K562 (cell line): Measurements from ENCODE around the gene TNP1. TPM values are rescaled to one million over a fixed set of nuclear protein-coding genes. Genes with fewer than 3 reads are reported as not detected.

Experiments used
- ATAC-seq: fragments of 200-7000 bp; cut with Tn5 transposase; 3 replicates; pipeline ENCODE4 v1.9.1; 2020; ENCODE audit warnings: moderate library complexity
- BruUV-seq: library from RNA; stranded (reverse); fragments of 400-500 nt; replicated peaks from 2 replicates; lab custom pipeline; 2021; lab: Mats Ljungman, UMichigan
- CTCF ChIA-PET: fragments of 300-600 bp; formaldehyde crosslinking; extraction: SDS; loops from one replicate; lab custom pipeline; 2021; ENCODE audit warnings: low intra/inter-chr PET ratio; lab: Yijun Ruan, JAX
- POLR2A ChIA-PET: fragments of 300-600, 350-650 bp; sonication (Branson Sonifier 250); formaldehyde crosslinking; extraction: SDS; loops from one replicate; lab custom pipeline; 2021; ENCODE audit warnings: antibody characterized with exemption, inconsistent platforms; lab: Yijun Ruan, JAX
- DNase-seq, 4 experiments: peaks; one replicate each; pipeline versions ENCODE4 v3.0.0 to v3.0.0-alpha.2; 2011 to 2018; ENCODE audit warnings: low spot score in 3 of 4, mixed read lengths in 3 of 4; ENCODE audit errors: extremely low read depth in 1 of 4
- FAIRE-seq: peaks from 2 replicates; lab custom pipeline; 2011; peaks lifted over from hg19 to GRCh38; lab: Jason Lieb, UNC
- H2AFZ ChIP-seq: 2 replicates; pipeline ENCODE4 v1.6.0; 2011; ENCODE audit warnings: low read depth, low read length, control low read depth, inconsistent platforms
- H3K27ac ChIP-seq: fragments of 200-600 bp; 3 replicates; pipeline ENCODE4 v1.8.0; 2011; ENCODE audit warnings: low read depth, mild to moderate bottlenecking, control low read depth, inconsistent platforms, low read length, moderate library complexity, mixed read lengths; ENCODE audit errors: extremely low read depth
- H3K27me3 ChIP-seq, 2 experiments: fragments of 300-600 bp in 1 of 2; 2 replicates in 1 of 2; 3 replicates in 1 of 2; pipeline versions ENCODE4 v1.6.0 to v1.8.0; 2011; ENCODE audit warnings: inconsistent platforms in 2 of 2, low read length in 2 of 2, mild to moderate bottlenecking in 1 of 2, mixed read lengths in 1 of 2, moderate library complexity in 1 of 2; ENCODE audit not compliant: control insufficient read depth in 2 of 2, insufficient read depth in 2 of 2
- H3K36me3 ChIP-seq: fragments of 300-600 bp; 3 replicates; pipeline ENCODE4 v1.8.0; 2011; ENCODE audit warnings: mild to moderate bottlenecking, low read length, inconsistent platforms; ENCODE audit not compliant: control insufficient read depth, insufficient read depth
- H3K4me1 ChIP-seq, 2 experiments: fragments of 200-600 bp in 1 of 2; replicated peaks in 1 of 2; 2 replicates in 1 of 2; 3 replicates in 1 of 2; pipeline versions ENCODE4 v1.5.1 to v1.8.0; 2011; ENCODE audit warnings: inconsistent platforms in 2 of 2, low read length in 2 of 2, mild to moderate bottlenecking in 1 of 2, mixed read lengths in 1 of 2, moderate library complexity in 1 of 2; ENCODE audit not compliant: control insufficient read depth in 2 of 2, insufficient read depth in 2 of 2
- H3K4me2 ChIP-seq: 2 replicates; pipeline ENCODE4 v1.6.1; 2011; ENCODE audit warnings: low read length, control low read depth, inconsistent platforms, mixed read lengths; ENCODE audit not compliant: insufficient read depth
- H3K4me3 ChIP-seq: fragments of 200-600 bp; sonication (generic), shearing (Covaris generic); 2 replicates; pipeline ENCODE4 v1.5.1; 2016; ENCODE audit warnings: control low read depth, inconsistent platforms
- H3K79me2 ChIP-seq: fragments of 200-600 bp; 3 replicates; pipeline ENCODE4 v1.8.0; 2011; ENCODE audit warnings: low read length, inconsistent platforms; ENCODE audit not compliant: control insufficient read depth, insufficient read depth
- H3K9ac ChIP-seq, 2 experiments: 2 replicates each; pipeline versions ENCODE4 v1.6.0 to v1.6.1; 2011; ENCODE audit warnings: low read depth in 2 of 2, low read length in 2 of 2, control low read depth in 1 of 2, inconsistent platforms in 1 of 2, mild to moderate bottlenecking in 1 of 2, mixed read lengths in 1 of 2; ENCODE audit not compliant: insufficient read depth in 1 of 2
- H3K9me1 ChIP-seq: one replicate; pipeline ENCODE4 v1.6.0; 2011; ENCODE audit warnings: inconsistent platforms, mild to moderate bottlenecking, low read length, moderate library complexity; ENCODE audit not compliant: control insufficient read depth, insufficient read depth
- H3K9me3 ChIP-seq: replicated peaks from 2 replicates; pipeline ENCODE4 v1.5.1; 2011; ENCODE audit warnings: low read depth, low read length, inconsistent platforms; ENCODE audit not compliant: control insufficient read depth, insufficient read depth
- H4K20me1 ChIP-seq: replicated peaks from 2 replicates; pipeline ENCODE4 v1.6.1; 2011; ENCODE audit warnings: low read length, inconsistent platforms, mixed read lengths; ENCODE audit not compliant: control insufficient read depth, insufficient read depth
- ARID1B ChIP-seq: fragments of 450-650 bp; IDR thresholded peaks from 2 replicates; pipeline ENCODE4 v1.6.1; 2016; ENCODE audit warnings: antibody characterized with exemption, mild to moderate bottlenecking, inconsistent platforms
- CBFA2T2 ChIP-seq: fragments of 450-650 bp; conservative IDR thresholded peaks from 2 replicates; pipeline ENCODE4 v1.6.1; 2017; ENCODE audit warnings: mild to moderate bottlenecking
- CBFA2T3 ChIP-seq: fragments of 450-650 bp; IDR thresholded peaks from 2 replicates; pipeline ENCODE4 v1.6.1; 2017
- CEBPB ChIP-seq: fragments of 450-650 bp; IDR thresholded peaks from 2 replicates; pipeline ENCODE4 v1.6.1; 2016; ENCODE audit warnings: missing genetic modification characterization, missing compliant biosample characterization
- CEBPG ChIP-seq, 3 experiments: fragments of 200-800 bp in 1 of 3; sonication (Bioruptor generic) in 1 of 3; sonication (generic) in 1 of 3; formaldehyde crosslinking in 1 of 3; IDR thresholded peaks in 2 of 3; conservative IDR thresholded peaks in 1 of 3; 2 replicates each; pipeline versions ENCODE4 v1.6.1 to v1.8.0; 2016 to 2022; ENCODE audit warnings: missing compliant biosample characterization in 2 of 3, missing genetic modification characterization in 2 of 3, mild to moderate bottlenecking in 1 of 3, missing genetic modification reagents in 1 of 3
- L3MBTL2 ChIP-seq: fragments of 450-650 bp; IDR thresholded peaks from 2 replicates; pipeline ENCODE4 v1.6.1; 2016; ENCODE audit warnings: mild to moderate bottlenecking, moderate library complexity
- TAL1 ChIP-seq: fragments of 450-650 bp; IDR thresholded peaks from 2 replicates; pipeline ENCODE4 v1.6.1; 2016; ENCODE audit warnings: mild to moderate bottlenecking
- TCF3 ChIP-seq: sonication (generic); formaldehyde crosslinking; IDR thresholded peaks from 2 replicates; pipeline ENCODE4 v1.4.0; 2020; ENCODE audit warnings: mild to moderate bottlenecking, missing genetic modification reagents
- TEAD4 ChIP-seq, 2 experiments: sonication (generic) in 1 of 2; formaldehyde crosslinking in 1 of 2; IDR thresholded peaks; 2 replicates each; pipeline versions ENCODE4 v1.6.1 to v1.8.0; 2012 to 2022; ENCODE audit warnings: borderline replicate concordance in 1 of 2, inconsistent platforms in 1 of 2, low read length in 1 of 2, mild to moderate bottlenecking in 1 of 2, missing genetic modification reagents in 1 of 2
- TRIM25 ChIP-seq: fragments of 450-650 bp; IDR thresholded peaks from 2 replicates; pipeline ENCODE4 v1.7.0; 2016; ENCODE audit warnings: borderline replicate concordance
- ZBTB17 ChIP-seq: fragments of 450-650 bp; formaldehyde crosslinking; IDR thresholded peaks from 2 replicates; pipeline ENCODE4 v1.4.0; 2020; ENCODE audit warnings: mild to moderate bottlenecking
- ZNF354B ChIP-seq: fragments of 250-450 bp; sonication (Bioruptor Pico); IDR thresholded peaks from 2 replicates; pipeline ENCODE4 v1.4.0; 2020
- WGBS: fragments of 100-300 bp; shearing (Covaris generic); methylation state at CpG from one replicate; pipeline ENCODE4 v1.1.6; 2016; ENCODE audit warnings: low coverage, mixed read lengths; ENCODE audit not compliant: insufficient coverage; ENCODE audit errors: missing lambda C conversion rate; 5-methylcytosine and 5-hydroxymethylcytosine counted together
- in situ Hi-C: fragments of 300-500 bp; cut with MboI; formaldehyde crosslinking; loops from 4 replicates; pipeline ENCODE4 v1.15.0; 2018; ENCODE audit warnings: inconsistent platforms, mixed read lengths
- intact Hi-C: fragments of 100-400 bp; cut with micrococcal nuclease; formaldehyde crosslinking; loops from 2 replicates; pipeline ENCODE4 v1.14.2; 2022
- polyA plus RNA-seq, 8 experiments: library from polyadenylated mRNA; depleted of rRNA in 4 of 8; stranded (reverse) in 5 of 8; unstranded in 3 of 8; fragments of >200 nt; fragmentation: Nextera tagmentation in 2 of 8; fragmentation: Illumina TruSeq in 1 of 8; extraction: Ambion mirVana in 2 of 8; extraction: Trizol in 1 of 8; gene quantifications; 2 replicates each; pipeline versions ENCODE4 v1.2.1 to v1.2.3, GENCODE V29; 2011 to 2014; ENCODE audit warnings: inconsistent platforms in 1 of 8, missing spikeins in 1 of 8
- total RNA-seq, 7 experiments: library from RNA; depleted of rRNA in 6 of 7; stranded (reverse); fragments of >200 nt in 6 of 7; fragmentation: Illumina TruSeq in 2 of 7; extraction: Trizol in 2 of 7; gene quantifications; 2 replicates each; pipeline versions ENCODE4 v1.2.1 to v1.2.3, GENCODE V29; 2011 to 2021; ENCODE audit warnings: low replicate concordance in 1 of 7
- TF ChIP-seq, protein P1 (sequence below), 3 experiments: IDR thresholded peaks in 2 of 3; conservative IDR thresholded peaks in 1 of 3; 2 replicates each; pipeline ENCODE4 v1.5.1; 2011 to 2012; ENCODE audit warnings: low read length in 3 of 3, mild to moderate bottlenecking in 3 of 3, control low read depth in 2 of 3, improper control_type of control experiment in 1 of 3, inconsistent platforms in 1 of 3, low read depth in 1 of 3, mixed read lengths in 1 of 3, moderate library complexity in 1 of 3; ENCODE audit not compliant: insufficient read depth in 2 of 3

The TNP1 gene
- total and polyA plus RNA-seq, 9 of the 15 experiments (the other 6 are each of a cell fraction or from before 2014, with no cell fraction given): not detected

DNA sequence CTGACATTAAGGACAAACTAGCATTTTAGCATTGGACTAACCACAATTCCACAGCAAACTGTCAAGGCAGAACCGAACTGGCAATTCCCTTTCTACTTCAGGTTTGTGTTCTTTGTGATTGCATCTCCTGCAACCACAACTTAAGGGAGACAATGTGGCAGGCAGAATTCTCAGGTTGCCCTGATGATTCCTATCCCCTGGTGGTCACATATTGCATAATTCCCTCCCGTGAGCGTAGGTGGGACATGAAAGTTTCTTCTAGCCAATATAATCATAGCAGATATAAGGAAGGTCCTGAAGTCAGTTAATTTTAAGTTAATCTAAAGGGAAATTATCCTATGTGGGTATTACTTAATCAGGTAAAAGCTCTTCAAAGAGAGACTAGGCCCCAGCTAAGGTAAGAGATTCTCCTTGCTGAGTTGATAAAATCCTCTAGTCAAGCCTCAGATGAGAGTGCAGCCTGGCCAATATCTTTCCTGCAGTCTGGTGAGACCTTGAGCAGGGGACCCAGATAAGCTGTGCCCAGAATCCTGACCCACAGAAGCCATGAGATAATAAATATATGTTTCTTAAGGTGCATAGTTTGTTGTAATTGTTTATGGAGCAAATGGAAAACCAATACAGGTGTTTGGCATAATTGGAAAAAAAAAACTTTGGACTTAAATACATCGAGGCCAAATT is 45.9 kb upstream of the TNP1 start:
- ChIA-PET CTCF (no interaction called here), POLR2A (interaction anchor here (0.5 kb wide), 1 partner anchor 43 kb away, joined by 3 read pairs; no protein-coding TSS in a partner anchor)
- Histone ChIP-seq H3K79me2 (no peaks in the 10 kb centered on the region), H3K4me3 (no peak overlapping the region), H3K9me3 (no peaks in the 10 kb centered on the region), H4K20me1 (no peaks in the 10 kb centered on the region), H3K27ac (no peak overlapping the region), H3K27me3 (no peaks in the 10 kb centered on the region), H3K36me3 (no peaks in the 10 kb centered on the region), H3K4me1 (peaks cover 0 to 3% of the 10 kb centered on the region in 2 experiments; a peak in 2 of 5 replicates), H3K9me1 (no peaks in the 10 kb centered on the region), H3K9ac (no peak overlapping the region), H3K4me2 (no peak overlapping the region), H2AFZ (no peak overlapping the region)
- FAIRE-seq (no peak), ATAC-seq (peak; percentile 53; the same call in 2 of the 3 replicates), DNase-seq (peak in 1 of 4 experiments; percentile 11)
- WGBS: 18% methylated on average over 4 of the region's 4 CpGs
- intact Hi-C loops (no loop called here), in situ Hi-C loops (no loop called here)
- BruUV-seq: no TSS peak
- 0 out of 2 replicates have a peak, but pooled peaks have one; percentile 36 for TF ChIP-seq TCF3 (CRISPR knock-in tag)
- peak; percentile 38; the same call in 1 of the 2 replicates for TF ChIP-seq CEBPB (tag)
- TF ChIP-seq ZNF354B (CRISPR knock-in tag): no peak
- no peak for TF ChIP-seq TRIM25
- TF ChIP-seq TEAD4 (IDR thresholded peaks at IDR 0.05; ENCODE audit: low read length): 0 out of 2 replicates have a peak, but pooled peaks have one; percentile 21
- TF ChIP-seq TEAD4 (CRISPR knock-in tag; IDR thresholded peaks at IDR 0.05; ENCODE audit: borderline replicate concordance): no peak
- 0 out of 2 replicates have a peak, but pooled peaks have one; percentile 11 for TF ChIP-seq ARID1B
- no peak for TF ChIP-seq CEBPG (CRISPR knock-in tag; IDR thresholded peaks at IDR 0.05)
- peak in 1 of 2 experiments; percentile 41; a peak in 1 of 4 replicates for TF ChIP-seq CEBPG (tag; conservative IDR thresholded peaks at IDR 0.05 in 1 of 2, IDR thresholded peaks at IDR 0.05 in 1 of 2)
- peak; percentile 37; the same call in 1 of the 2 replicates for TF ChIP-seq TAL1
- TF ChIP-seq, protein P1, sequence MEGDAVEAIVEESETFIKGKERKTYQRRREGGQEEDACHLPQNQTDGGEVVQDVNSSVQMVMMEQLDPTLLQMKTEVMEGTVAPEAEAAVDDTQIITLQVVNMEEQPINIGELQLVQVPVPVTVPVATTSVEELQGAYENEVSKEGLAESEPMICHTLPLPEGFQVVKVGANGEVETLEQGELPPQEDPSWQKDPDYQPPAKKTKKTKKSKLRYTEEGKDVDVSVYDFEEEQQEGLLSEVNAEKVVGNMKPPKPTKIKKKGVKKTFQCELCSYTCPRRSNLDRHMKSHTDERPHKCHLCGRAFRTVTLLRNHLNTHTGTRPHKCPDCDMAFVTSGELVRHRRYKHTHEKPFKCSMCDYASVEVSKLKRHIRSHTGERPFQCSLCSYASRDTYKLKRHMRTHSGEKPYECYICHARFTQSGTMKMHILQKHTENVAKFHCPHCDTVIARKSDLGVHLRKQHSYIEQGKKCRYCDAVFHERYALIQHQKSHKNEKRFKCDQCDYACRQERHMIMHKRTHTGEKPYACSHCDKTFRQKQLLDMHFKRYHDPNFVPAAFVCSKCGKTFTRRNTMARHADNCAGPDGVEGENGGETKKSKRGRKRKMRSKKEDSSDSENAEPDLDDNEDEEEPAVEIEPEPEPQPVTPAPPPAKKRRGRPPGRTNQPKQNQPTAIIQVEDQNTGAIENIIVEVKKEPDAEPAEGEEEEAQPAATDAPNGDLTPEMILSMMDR (IDR thresholded peaks at IDR 0.05 in 2 of 3, conservative IDR thresholded peaks at IDR 0.05 in 1 of 3; ENCODE audit: insufficient read depth in 2 of 3, low read depth in 1 of 3, low read length in 3 of 3): peak in 2 of 3 experiments; percentile 13 to 24; a peak in 2 of 6 replicates
- peak; percentile 60 for TF ChIP-seq CBFA2T3
- TF ChIP-seq ZBTB17 (CRISPR knock-in tag): no peak
- TF ChIP-seq CBFA2T2: peak; percentile 44; the same call in 1 of the 2 replicates
- TF ChIP-seq L3MBTL2: no peak
